ENCODE measurements around the gene CAD.

Gene CAD

DNA sequence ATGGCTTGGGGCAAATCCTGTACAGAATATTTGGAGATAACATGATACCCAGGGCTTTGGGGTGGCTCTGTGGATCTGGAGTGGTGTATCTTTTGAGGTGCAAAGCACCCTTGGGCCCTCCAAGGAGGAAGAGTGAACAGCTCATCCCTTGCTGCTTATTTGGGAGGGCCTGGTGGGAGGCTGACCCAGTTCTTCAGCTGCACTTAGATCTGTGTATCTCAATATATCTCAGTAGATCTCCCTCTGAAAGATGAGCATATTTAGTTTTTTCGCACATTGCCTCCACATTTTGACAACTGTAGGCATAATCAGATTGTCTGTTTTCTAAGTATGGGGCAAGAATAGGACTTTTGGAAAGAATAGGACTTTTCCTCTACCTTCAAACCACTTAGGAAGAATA lies 67.8 kb downstream of the CAD start:
- no peak for DNase-seq

GRCh38 chr2:27285481-27285880 lies 68.3 kb downstream of the CAD start:
- no peak for DNase-seq

- no peak for DNase-seq
These were observed 71.4 kb downstream of the CAD start for GRCh38 chr2:27288610-27289009.

DNA sequence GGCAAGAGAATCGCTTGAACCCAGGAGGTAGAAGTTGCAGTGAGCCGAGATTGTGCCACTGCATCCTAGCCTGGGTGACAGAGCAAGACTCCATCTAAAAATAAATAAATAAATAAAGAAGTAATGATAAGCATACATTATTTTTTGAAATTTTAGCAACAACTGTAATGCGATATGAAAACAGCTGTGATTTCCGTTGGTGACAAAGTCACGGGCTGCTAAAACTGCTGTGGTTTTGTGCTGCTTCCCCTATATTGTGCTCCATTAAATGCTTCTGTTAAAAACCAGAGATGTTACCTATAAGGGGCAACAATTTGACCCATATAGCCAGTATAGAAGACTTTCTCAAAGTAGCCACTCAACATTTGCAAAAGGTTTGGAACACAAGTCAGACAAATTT lies 73.4 kb downstream of the CAD start:
- DNase-seq = no peak

- DNase-seq = no peak
These were observed 74.7 kb downstream of the CAD start for GRCh38 chr2:27291865-27292264.

All from left hindlimb (tissue), 1 donor.